ENCODE measurements around the gene NEK10.
"Not testable (repeated sequence)": the region's sequence is repeated elsewhere in the genome, so short reads cannot be mapped to it uniquely, and the experiment has no call there.

The NEK10 gene

DNA sequence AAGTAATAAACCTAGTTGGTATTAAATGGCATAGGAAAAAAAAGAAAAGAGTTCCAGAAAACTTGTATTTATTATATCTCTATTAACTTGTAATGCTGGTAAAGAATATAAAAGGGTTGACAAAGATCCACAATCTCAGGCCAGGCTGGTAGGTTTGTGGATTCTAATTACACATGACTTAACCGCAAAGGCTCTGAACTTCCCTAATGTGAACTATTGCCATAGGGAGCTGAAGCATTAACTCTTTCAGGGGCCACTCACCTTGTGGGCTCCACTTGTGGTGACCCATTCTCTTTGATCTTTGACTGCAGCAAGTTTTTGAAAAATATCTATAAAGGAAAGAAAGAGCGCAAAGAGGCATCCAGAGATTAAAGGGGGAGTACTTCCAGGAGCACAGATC lies 58.5 kb downstream of the NEK10 start:
- no peak for DNase-seq

DNA sequence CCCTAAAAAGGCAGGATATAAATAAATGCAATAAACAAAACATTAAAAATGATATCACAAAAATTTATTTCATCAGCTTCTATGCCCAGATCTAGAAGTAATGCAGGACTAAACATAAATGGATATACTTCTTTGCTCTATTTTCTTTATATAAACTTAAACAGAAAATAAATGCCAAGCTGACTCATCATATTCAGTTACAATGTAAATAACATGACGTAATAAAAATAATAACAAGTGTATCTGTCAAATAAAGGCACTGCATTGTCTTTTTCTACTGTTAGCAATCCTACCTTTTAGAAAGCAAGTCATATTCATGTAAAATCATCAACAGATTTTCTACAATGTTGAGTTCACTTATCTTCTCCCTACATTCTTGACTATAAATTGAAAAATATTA lies 61.6 kb downstream of the NEK10 start:
- no peak for DNase-seq

DNA sequence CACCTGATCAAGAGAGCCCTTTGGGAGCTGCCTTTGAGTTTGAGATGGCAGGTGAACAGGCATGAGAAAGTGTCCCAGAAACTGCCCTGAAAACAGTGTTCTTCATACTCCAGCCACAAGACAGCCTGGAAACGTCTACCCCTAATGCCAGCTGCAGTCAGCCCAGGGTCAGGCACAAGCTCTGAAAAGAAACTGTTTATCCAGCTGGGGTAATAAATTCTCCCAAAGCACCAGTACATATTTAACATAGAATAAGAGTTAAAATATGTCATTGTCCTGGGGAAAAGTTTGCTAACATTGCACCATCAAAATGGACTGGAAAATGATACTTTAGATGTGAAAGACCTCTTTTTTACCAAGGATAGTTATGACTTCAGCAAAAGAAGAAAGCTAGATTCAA lies 66.3 kb downstream of the NEK10 start:
- DNase-seq = no peak

DNA sequence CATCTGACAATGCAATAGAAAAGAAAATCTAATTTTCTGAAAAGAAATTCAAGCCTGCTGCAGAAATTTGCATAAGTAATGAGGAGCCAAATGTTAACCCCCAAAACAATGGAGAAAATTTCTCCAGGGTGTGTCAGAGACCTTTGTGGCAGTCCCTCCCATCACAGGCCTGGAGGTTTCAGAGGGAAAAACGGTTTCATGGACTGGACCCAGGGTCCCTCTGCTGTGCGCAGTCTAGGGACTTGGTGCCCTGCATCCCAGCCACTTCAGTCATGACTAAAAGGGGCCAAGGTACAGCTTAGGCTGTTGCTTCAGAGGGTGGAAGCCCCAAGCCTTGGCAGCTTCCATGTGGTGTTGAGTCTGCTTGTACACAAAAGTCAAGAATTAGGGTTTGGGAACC lies 70.2 kb downstream of the NEK10 start:
- DNase-seq = not testable (repeated sequence)

DNA sequence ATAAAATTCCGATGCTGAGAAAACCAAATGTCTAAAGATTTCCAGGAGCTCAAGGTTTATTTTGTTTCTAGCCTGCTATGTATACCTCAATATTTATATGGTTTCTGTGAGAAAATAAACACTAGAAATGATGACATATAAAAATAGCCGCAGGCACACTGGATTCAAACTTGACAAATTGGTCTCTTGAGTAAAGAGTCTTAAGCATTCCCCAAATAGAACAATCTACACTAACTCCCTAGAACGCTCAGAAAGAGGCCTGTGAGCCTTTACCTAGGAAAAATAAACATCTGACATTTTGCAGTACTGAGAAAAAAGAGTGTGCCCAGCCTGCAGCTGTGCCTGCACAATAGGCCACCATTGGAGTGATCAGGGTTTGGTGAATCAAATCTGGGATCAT lies 75.2 kb downstream of the NEK10 start:
- no peak for DNase-seq

DNA sequence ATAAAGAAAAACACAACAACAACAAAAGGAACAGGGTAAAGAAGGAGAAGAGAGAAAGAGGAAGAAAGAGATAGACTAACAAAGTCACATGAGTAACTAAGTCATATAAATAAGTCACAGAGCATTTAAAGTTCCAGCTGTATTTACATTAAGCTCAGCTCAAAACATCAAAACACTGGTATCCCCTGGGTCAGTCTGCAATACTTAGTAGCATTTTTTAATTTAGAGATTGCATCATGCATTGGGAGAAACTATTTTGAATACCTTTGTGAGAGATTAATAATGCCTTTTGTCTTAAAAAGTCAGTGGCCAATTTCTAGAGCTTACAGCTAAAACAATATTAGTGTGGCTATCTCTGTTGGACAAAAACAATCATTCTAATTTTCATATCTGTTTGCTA lies 78.4 kb downstream of the NEK10 start:
- no peak for DNase-seq

DNA sequence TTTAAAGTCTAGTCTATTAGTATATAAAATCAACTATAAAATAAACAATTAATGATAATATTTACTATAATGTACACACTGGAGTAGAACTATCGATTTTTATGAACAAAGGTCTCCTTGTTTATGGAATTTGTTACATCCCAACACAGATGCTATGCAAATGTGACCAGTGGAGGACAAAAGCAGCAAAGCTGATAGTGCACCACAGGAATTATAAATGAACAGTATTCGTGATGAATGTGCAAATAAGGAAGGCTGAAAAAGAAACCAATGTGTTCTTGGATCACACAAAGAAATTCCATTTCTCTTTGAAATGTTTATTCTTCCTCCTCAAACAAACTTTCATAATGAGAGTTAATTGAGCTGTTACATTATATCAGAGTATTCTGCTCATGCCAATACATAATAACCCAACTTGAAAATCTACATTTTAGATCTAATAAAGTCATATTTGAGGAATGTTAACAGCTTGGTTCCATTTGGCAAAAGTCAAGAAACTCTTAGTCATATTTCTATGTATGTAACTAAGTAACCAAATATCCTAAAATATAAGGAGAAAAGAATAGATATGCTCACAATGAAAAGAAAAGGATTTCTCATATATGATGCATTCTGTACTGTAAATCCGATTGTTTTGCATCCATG lies 79.3 kb downstream of the NEK10 start:
- DNase-seq = no peak

DNA sequence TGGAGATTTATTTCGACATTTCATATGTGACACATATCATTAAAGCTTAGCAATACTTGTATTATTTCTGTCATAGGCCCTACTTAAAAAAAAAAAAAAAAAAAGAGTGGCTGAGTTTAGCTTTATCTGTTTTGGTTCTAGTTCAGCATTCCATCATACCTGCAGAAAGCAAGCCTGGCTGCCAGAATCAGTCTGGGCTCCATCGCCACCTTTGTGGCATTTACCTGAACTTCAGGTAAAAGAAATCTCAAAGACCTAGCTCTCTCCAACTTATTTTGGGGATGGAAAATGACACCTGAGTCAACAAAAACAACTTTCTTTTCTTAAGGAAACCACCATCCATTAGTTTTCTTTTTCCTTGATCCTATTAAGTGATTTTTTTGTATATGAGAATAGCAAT lies 82.1 kb downstream of the NEK10 start:
- no peak for DNase-seq

DNA sequence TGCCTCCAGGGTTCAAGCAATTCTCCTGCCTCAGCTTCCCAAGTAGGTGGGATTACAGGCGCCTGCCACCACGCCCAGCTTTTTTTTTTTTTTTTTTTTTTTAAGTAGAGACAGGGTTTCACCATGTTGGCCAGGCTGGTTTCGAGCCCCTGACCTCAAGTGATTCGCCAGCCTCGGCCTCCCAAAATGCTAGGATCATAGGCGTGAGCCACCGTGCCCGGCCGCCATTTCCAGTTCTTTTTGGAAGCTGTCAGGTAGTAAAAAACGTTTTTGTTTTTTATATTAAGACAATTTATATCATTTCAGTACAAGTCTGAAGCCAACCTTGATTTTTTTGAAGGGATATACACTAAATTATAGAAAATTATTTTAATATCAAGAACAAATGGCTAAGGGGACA lies 82.7 kb downstream of the NEK10 start:
- DNase-seq = not testable (repeated sequence)

DNA sequence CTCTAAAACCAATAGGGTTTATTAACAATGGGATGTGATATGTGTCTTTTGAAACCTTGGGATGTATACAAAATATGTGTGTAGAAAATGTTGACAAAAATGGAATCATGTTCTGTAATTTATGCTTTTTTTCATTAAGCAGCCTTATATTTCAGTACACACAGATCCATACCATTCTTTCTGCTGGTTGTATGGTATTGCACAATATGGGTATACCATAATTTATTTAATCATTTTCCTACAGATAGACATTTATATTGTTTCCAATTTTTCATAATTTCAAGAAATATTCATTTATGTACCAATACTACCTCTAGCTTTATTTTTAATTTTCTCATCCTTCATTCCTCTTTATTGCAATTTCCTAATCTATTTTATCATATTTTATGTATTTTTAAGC lies 83.5 kb downstream of the NEK10 start:
- no peak for DNase-seq

DNA sequence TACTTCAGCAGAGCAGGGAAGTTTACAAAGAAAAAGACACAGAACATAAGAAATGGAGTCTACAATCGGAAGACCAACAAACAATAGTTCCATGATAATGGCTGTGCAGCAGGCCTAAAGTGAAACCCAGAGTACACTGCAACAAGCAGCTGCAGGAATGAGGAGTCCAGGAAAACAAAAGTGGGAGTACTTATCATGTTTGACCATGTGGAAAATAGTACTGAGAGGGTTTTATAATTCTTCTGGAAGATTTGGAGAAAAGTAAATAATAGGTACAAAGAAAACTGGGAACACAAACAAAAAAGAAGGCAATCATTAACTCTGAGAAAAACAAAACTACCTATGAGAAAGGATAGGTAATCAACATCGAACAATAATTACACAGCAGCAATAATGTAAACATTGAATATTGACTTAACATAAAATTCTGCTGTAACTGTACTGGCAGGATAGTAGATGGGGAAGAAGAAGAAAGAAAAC lies 87.5 kb downstream of the NEK10 start:
- DNase-seq = no peak

DNA sequence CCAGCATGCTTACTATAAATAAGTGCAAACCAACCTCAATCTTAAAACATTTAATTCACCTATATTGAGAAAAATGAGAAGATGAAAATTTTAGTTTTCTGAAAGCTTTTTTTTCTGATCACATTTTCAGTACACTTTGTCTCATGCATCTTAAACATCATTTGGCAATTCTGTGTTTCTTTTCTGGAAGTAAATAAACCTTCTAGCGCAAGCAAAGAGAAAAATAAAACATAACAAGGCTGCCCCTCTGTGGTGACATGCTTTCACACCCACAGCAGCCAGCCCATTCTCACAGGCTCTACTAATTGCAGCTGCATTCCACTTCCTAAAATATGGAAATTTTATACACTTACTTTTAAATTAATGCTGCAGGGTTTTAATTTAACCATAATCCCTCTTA lies 90.1 kb downstream of the NEK10 start:
- DNase-seq = no peak

DNA sequence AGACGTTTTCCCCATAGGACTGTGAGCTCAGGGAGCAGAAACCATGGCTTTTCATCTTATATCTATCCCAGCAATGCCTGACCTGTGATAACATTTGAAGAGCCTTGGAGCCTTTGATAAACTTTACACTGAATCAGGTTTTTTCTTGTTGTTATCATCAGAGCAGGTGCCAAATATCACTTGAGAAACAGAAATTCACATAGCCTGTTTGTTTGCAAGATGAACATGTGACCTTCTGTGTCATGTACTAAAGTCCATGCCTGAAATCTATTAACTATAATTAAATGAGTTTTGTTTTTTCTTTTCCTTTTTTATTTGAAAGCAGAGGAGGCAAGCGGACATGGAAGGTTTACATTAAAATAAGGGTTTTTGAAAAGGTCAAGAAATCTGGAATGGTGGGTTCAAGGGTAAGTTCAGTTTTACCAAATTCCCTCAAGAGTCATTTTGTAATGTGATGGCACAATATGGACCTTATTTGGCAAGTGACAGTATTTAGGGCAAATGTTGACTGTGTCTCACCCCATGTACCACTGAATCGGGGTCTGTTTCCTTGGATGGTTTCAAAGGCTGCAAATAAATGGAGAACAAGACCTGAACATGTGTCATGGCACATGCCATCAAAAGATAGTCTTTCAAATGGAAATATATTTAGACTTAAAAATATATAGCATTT lies 90.7 kb downstream of the NEK10 start:
- DNase-seq = no peak

DNA sequence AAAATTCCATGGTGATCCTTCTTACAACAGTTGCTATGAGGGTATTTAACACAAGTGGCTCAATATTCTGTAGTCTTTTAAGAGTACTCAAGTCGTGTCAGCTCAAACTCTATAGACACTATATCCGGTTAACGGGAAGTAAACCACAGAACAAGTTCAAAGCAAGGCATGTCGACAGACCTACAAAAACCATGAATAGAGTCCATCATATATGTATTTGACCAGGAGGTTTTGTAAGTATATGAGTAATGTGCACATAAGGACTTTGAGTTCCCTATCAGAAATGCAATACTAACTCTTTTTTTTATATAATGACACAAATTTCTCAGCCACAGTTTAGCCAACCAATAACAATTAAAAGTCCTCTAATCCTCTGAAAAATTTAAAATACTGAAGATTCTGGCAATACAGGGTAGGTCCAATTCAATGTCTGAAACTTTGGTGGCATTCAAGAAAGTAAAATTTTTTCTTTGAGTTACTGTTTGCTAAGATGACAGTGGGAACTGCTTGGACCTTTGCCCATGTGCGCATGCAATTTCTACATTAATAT lies 93.7 kb downstream of the NEK10 start:
- DNase-seq = no peak

DNA sequence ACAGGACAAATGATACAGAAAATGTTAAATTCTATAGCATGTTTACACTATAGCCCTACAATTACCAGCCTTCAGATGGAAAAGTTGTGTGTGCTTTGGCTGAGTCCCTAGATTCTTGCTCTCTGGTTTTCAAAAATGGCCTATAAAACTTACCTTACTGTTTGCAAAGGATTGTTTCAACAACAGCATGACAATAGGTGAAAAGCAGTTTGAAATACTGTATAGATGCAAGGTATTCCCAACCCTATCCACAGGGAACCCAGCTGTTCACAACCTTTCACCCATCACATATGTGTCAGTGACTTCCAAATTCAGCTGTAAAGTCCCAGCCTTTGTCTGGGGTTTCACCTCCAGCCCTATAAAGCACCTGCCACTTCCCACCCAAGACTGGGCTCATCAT lies 97.3 kb downstream of the NEK10 start:
- DNase-seq = no peak

DNA sequence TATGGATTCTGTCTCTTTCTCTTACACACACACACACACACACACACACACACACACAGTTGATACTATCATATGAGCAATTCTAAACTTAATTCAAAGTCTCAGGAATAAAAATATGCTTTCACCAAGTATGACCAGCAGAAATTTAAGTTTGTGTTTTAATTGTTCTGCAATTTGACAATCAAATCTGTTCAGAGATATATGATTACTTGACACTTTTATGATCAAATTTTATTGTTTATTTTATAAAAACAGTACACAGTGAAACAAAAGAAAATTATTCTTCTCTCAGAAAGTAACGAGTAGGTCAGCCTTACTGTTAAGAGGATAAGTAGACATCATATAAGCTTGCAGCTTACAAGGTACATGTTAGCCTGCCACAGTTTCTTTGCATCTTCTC lies 114.3 kb downstream of the NEK10 start:
- DNase-seq = no peak

DNA sequence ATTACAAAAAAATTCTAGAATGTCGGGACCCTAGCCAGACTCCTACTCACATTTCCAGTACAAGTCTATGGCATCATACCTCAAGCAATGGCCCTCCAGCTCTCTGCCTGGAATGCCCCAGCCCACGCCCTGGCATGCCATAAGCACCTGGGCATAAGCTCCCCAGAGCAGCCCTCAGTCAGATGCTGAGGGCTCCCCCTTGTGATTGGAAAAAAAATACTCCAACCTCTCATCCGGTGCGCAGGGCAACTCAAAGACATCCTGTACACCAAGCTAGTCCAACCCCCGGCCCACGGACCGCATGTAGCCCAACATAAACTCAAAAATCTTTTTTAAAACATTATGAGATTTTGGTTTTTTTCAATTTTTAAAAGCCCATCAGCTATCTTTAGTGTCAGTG lies 115.4 kb downstream of the NEK10 start:
- DNase-seq = no peak

DNA sequence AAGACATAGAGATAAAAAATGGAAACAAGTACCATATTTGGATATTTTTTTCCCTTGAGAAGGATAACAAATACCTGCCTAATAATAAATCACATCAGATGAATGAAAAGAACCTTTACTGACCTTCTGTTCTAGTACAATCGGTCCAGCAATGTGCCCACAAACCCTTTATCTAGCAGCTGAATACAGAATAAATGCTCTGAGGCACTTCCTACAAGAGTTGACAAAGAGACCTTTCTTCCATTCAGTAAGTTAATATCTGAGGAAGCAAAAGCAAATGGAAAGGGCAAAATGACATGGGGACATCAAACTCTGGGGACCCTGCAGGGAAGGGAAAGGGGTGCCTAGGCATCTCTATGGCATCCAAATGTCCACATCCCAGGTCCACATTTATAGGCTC lies 115.8 kb downstream of the NEK10 start:
- no peak for DNase-seq

DNA sequence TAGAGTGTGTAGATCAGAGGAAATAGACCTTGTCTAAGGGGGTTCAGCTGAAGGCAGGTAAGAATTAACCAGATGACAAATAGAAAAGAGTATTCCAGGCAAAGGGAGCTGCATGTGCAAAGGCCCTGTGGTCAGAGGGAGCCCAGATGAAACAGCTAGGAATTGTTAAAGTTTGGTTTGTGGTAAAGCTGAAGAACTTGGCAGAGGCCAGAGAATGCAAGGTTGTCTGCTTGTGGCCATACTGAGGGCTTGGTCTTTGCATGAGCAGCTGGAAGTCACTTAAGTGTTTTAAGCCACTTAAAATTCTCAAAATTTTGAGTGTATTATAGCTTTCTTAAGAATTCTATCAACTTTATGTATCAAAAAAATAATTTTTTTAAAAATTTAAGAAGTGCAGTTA lies 116.5 kb downstream of the NEK10 start:
- DNase-seq = no peak

DNA sequence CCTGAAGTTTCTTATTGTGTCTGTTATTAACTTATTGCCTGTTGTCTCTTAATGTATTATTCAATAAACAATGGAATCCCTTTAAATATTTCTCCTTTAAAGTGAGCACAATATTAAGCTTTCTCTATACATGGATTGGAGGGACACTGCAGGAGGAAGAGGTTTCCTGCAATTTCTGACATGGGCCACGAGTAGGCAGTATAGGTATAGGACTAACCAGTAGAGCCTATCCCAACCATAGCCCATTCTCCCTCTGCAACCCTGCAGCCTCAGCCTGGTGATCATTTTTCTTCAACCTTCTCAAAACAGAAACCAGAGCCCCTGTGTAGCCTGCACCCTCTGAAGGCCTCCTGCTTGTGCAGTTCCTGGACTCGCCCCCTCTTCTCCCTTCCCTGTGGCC lies 124.8 kb downstream of the NEK10 start:
- DNase-seq = no peak

DNA sequence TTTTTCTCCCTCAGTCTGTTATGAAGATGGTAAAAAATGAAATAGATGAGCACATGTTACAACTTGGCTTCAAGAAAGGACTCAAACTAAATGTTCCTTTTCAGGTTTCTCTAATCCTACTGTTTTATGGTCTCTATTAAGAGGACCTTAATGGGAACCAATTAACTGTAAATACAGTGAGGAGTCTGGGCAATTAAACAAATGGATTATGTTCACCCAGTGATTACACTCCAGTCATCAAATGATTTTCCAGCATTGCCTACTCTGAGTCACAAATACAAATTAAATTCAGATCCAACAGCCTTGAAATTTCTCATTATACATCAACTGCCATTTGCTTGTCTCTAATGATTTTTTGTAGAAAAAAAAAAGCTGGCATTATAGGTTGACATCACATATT lies 129.2 kb downstream of the NEK10 start:
- DNase-seq = no peak

DNA sequence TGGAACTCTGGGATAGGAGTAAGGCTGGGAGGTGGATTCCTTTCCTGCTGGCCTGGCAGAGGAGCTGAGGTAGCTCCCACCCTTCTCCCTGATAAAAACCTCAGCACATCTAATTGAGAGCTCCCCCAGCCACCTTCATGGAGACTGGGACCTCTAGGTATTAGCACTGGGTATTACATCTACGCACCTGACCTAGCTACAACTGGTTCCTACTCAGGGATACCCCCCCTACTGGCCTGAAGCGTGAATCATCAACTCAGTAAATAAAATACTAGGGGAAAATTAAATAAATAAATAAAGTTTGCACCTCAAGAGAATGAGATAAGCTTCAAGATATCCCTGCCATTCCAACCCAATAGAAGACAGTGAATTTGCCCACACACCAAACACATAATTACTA lies 140.4 kb downstream of the NEK10 start:
- no peak for DNase-seq

DNA sequence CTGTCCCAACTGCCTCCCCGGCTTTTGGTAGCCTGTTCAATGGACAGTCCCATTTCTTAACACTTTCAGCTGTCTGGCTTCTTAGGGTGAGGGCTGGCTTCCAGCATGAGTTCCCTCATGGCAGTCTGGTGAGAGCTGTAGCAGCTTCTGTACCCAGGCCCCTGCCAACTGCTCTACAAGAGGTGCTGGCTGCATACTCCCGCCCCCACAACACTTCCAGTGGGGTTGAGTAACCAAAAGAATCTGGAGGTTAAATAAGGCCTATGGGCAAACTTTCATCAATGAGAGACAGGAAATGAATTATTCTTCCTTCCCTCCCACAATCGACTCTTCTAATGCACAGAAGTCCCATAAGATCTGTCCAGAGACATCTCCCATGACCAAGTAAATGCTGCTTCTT lies 145.0 kb downstream of the NEK10 start:
- no peak for DNase-seq

DNA sequence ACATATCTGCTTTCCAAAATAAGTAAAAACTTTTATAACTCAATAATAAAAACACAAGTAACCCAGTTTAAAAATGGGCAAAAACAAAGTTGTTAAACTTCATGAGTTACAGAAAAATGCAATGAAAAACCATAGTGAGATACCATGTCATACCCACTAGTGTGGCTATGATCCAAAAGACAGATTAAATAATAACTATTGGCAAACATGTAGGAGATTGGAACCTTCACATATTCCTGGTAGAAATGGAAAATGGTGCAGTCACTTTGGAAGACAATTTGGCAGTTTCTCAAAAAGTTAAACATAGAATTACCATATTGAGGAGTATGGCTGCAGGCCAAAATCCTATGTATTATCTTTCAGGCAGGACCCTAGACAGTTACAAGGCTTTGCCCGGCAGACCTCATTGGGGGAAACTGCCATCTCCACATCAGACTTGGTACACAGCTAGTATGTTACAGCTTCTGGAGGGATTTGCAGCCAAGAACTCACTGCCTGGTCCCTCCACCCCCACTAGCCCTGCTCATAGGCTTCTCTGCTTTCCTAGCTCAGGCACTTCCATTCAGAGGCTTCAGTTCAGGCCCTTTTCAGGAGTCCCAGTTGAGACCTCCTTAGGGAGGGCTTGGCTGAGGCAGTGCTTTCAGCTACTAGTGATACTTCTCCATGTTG lies 147.8 kb downstream of the NEK10 start:
- DNase-seq = no peak
